ENCODE results near the gene EYS.
A peak's percentile ranks its signal among the peaks of the same experiment; 100 is the strongest.

EYS gene

GRCh38 chr6:63816401-63816981 lies 1890.5 kb downstream of the EYS start:
- TF ChIP-seq, protein P1, sequence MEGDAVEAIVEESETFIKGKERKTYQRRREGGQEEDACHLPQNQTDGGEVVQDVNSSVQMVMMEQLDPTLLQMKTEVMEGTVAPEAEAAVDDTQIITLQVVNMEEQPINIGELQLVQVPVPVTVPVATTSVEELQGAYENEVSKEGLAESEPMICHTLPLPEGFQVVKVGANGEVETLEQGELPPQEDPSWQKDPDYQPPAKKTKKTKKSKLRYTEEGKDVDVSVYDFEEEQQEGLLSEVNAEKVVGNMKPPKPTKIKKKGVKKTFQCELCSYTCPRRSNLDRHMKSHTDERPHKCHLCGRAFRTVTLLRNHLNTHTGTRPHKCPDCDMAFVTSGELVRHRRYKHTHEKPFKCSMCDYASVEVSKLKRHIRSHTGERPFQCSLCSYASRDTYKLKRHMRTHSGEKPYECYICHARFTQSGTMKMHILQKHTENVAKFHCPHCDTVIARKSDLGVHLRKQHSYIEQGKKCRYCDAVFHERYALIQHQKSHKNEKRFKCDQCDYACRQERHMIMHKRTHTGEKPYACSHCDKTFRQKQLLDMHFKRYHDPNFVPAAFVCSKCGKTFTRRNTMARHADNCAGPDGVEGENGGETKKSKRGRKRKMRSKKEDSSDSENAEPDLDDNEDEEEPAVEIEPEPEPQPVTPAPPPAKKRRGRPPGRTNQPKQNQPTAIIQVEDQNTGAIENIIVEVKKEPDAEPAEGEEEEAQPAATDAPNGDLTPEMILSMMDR (IDR thresholded peaks at IDR 0.05), result no peak
- Histone ChIP-seq H3K27ac (no peak overlapping the region), H3K4me3 (no peak overlapping the region)
- no peak for DNase-seq (ENCODE audit: low spot score)

DNA sequence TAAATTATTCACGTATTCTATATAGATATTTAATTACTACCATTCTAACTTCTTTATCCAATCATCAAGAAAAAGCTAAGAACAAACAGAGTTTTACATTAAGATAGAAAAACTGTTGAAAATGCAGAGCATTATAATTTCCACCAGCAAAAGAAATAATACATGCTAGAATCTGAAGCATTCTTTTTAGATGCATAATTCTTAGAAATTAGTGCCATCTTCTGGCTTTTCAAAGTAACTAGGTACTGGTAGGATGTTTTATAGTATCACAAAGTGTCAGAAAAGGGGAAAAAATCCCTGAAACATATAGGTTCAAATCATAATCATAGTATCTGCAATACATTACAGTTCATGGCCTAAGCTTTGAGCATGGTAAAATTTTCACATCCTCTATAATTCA lies 1892.6 kb downstream of the EYS start:
- no peak for DNase-seq (ENCODE audit: low spot score)
- H3K4me3 ChIP-seq, result no peak overlapping the region
- TF ChIP-seq, protein P1 (IDR thresholded peaks at IDR 0.05), result no peak
- H3K27ac ChIP-seq, result no peak overlapping the region

DNA sequence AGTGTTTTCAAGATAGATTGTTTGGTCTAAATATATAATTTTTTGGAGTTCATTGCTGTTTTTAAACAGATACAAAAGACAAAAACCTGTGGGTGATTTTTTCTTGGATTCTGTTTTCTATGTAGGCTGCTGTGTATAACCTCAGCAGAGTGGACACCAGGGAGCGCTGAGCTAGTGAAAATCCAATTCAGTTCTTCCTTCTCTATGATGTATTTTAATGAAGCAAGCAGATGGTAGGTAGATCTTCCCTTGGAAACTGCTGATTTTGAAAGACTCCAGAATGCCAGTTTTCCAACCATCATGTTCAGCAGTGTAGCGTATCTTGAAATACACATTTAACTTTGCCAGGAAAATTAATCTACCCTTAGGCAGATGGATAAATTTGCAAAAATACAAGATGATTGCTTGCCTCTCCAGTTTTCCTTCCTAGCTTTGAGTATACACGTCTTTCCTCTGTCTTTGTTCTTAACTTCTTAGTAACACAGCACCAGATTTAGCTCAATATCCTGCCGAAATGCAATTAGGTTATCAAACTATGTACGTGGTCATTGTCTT lies 1893.4 kb downstream of the EYS start:
- Histone ChIP-seq H3K27ac (no peak overlapping the region), H3K4me3 (no peak overlapping the region)
- TF ChIP-seq, protein P1 (IDR thresholded peaks at IDR 0.05), result no peak
- DNase-seq (ENCODE audit: low spot score), result no peak

- TF ChIP-seq, protein P1 (IDR thresholded peaks at IDR 0.05), result no peak
- H3K27ac ChIP-seq, result no peak overlapping the region
- no peak for DNase-seq (ENCODE audit: low spot score)
- no peak overlapping the region for H3K4me3 ChIP-seq
Measured at GRCh38 chr6:63808576-63808975, 1898.5 kb downstream of the EYS start.

GRCh38 chr6:63807056-63807455 lies 1900.0 kb downstream of the EYS start:
- TF ChIP-seq, protein P1 (IDR thresholded peaks at IDR 0.05), result no peak
- no peak overlapping the region for H3K4me3 ChIP-seq
- no peak for DNase-seq (ENCODE audit: low spot score)
- no peak overlapping the region for H3K27ac ChIP-seq

DNA sequence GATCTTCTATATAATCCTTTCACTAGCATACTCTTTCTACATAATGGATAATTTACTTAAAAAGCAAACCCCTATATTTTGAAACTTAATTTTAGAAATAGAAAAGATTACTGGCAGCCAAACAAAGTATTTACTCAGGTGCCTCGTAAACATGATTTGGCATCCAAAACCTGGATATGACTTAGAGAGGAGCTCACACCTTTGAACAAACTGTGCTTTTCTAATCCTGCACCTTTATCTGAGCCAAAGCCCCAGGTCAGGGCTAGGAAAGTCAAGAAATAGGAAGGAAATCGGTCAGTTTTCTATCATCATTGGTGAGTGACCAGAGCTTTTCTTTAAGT lies 1900.5 kb downstream of the EYS start:
- Histone ChIP-seq H3K27ac (no peak overlapping the region), H3K4me3 (no peak overlapping the region)
- no peak for DNase-seq (ENCODE audit: low spot score)
- TF ChIP-seq, protein P1 (IDR thresholded peaks at IDR 0.05), result no peak

DNA sequence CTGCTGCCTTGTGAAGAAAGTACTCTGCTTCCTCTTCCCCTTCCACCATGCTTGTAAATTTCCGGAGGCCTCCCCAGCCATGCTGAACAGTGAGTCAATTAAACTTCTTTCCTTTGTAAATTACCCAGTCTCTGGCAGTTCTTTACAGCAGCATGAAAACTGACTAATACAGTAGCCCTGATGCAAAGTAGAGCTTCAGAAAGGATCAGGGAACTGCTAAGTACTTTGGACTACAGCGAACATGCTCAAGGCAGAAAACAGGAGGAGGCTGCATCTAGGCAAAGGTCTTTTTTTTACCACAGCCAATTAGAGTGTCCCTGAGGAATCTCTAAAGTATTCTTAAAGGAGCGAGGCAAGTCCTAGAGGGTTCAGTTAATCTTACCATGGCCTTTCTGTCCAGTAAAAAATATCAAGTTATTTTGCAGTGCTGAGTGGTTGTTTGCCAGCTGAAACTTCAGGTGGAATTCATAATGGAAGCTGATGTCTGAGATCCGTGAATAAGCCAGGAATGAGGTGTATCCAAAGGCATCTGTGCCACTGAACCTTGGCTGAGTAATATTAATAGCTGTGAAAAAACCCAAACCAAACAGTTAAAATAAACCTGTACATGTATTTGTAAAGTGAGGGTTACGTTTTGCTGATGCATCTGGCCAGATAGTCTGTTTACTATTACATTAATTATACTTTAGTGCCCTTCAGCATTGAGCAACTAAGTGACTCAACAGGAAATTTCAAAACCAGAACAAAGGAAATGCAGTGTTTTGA lies 1901.0 kb downstream of the EYS start:
- H3K27ac ChIP-seq, result peak overlapping the region in 1 of 2 donors; percentile 58
- no peak for DNase-seq (ENCODE audit: low spot score)
- TF ChIP-seq, protein P1 (IDR thresholded peaks at IDR 0.05), result no peak
- H3K4me3 ChIP-seq, result peak overlapping the region; percentile 36
